ENCODE measurements around the gene IRGQ. TPM values are rescaled to one million over a fixed set of nuclear protein-coding genes. Genes with fewer than 3 reads are reported as not detected.

The IRGQ gene
- total RNA-seq, 6 experiments from 2014 or later: 9.1 to 18.6 (median 11.0) TPM

GRCh38 chr19:43612374-43612773 is 16.4 kb upstream of the IRGQ start:
- peaks cover 0 to 7% (median 2%) of the 10 kb centered on the region in 4 donors for H3K36me3 ChIP-seq
- intact Hi-C loops (cut with DNase I): no loop called here
- ATAC-seq (no peak), DNase-seq (no peak)
- H3K4me1 ChIP-seq: no peaks in the 10 kb centered on the region
- no peak overlapping the region for H3K27ac ChIP-seq
- TF ChIP-seq POLR2A (IDR thresholded peaks at IDR 0.05): no peak
- no peak for TF ChIP-seq CTCF (IDR thresholded peaks at IDR 0.05)
- H3K27me3 ChIP-seq: no peaks in the 10 kb centered on the region
- H3K4me3 ChIP-seq: no peak overlapping the region
- 100% methylated on average over 1 of the region's 12 CpGs for whole genome bisulfite sequencing (ENCODE audit: insufficient coverage, low coverage, low lambda C conversion rate, missing lambda C conversion rate)
- no peaks in the 10 kb centered on the region for H3K9me3 ChIP-seq

GRCh38 chr19:43611788-43612187 is 15.9 kb upstream of the IRGQ start, which contains the start of gene SRRM5:
Gene SRRM5, plus strand, starts transcription at chr19:43612088. Its CDS starts 34 bp downstream, at chr19:43612122.
- 100% methylated on average over 1 of the region's 3 CpGs for WGBS (ENCODE audit: insufficient coverage, low coverage, low lambda C conversion rate, missing lambda C conversion rate)
- no peak within 1 kb of the TSS for H3K4me3 ChIP-seq
- H3K27ac ChIP-seq: no peak within 1 kb of the TSS
- H3K9me3 ChIP-seq: no peaks in the 10 kb centered on the region
- DNase-seq (no peak), ATAC-seq (no peak)
- no peaks in the 10 kb centered on the region for H3K27me3 ChIP-seq
- peaks cover 0 to 7% (median 2%) of the 10 kb centered on the region in 4 donors for H3K36me3 ChIP-seq
- H3K4me1 ChIP-seq: no peaks in the 10 kb centered on the region
- intact Hi-C loops (cut with DNase I): no loop called here
- TF ChIP-seq POLR2A (IDR thresholded peaks at IDR 0.05) (no peak), CTCF (IDR thresholded peaks at IDR 0.05) (no peak)

- no peaks in the 10 kb centered on the region for H3K4me1 ChIP-seq
- no peak overlapping the region for H3K27ac ChIP-seq
- DNase-seq (no peak), ATAC-seq (no peak)
- WGBS (ENCODE audit: insufficient coverage, low coverage, low lambda C conversion rate, missing lambda C conversion rate): 73% methylated on average over 3 of the region's 3 CpGs
- intact Hi-C loops (cut with DNase I): no loop called here
- no peak overlapping the region for H3K4me3 ChIP-seq
- H3K36me3 ChIP-seq: peaks cover 0 to 7% (median 2%) of the 10 kb centered on the region in 4 donors
- H3K9me3 ChIP-seq: no peaks in the 10 kb centered on the region
- no peaks in the 10 kb centered on the region for H3K27me3 ChIP-seq
- TF ChIP-seq POLR2A (IDR thresholded peaks at IDR 0.05): no peak
Measured at GRCh38 chr19:43610493-43610892, 14.6 kb upstream of the IRGQ start.

- H3K27ac ChIP-seq: no peak overlapping the region
- no peaks in the 10 kb centered on the region for H3K9me3 ChIP-seq
- intact Hi-C loops (cut with DNase I): no loop called here
- H3K36me3 ChIP-seq: peaks cover 0 to 7% (median 2%) of the 10 kb centered on the region in 4 donors
- H3K4me1 ChIP-seq: no peaks in the 10 kb centered on the region
- TF ChIP-seq CTCF (IDR thresholded peaks at IDR 0.05) (no peak), POLR2A (IDR thresholded peaks at IDR 0.05) (no peak)
- no peak overlapping the region for H3K4me3 ChIP-seq
- no peaks in the 10 kb centered on the region for H3K27me3 ChIP-seq
- ATAC-seq: no peak
- no peak for DNase-seq
- WGBS (ENCODE audit: insufficient coverage, low coverage, low lambda C conversion rate, missing lambda C conversion rate): 91% methylated on average over 7 of the region's 7 CpGs
Measured at GRCh38 chr19:43609872-43610271, 13.9 kb upstream of the IRGQ start.

GRCh38 chr19:43607238-43608205 is 11.6 kb upstream of the IRGQ start:
- TF ChIP-seq CTCF (IDR thresholded peaks at IDR 0.05) (no peak), POLR2A (IDR thresholded peaks at IDR 0.05) (no peak)
- peak in 2 of 4 donors; percentile 19 to 20 for ATAC-seq
- DNase-seq: peak in 1 of 3 donors; percentile 52
- no peaks in the 10 kb centered on the region for H3K9me3 ChIP-seq
- H3K27ac ChIP-seq: no peak overlapping the region
- 53% methylated on average over 16 of the region's 28 CpGs for WGBS (ENCODE audit: insufficient coverage, low coverage, low lambda C conversion rate, missing lambda C conversion rate)
- no peaks in the 10 kb centered on the region for H3K27me3 ChIP-seq
- no peaks in the 10 kb centered on the region for H3K4me1 ChIP-seq
- peaks cover 0 to 3% (median 0%) of the 10 kb centered on the region in 4 donors for H3K36me3 ChIP-seq
- no peak overlapping the region for H3K4me3 ChIP-seq
- intact Hi-C loops (cut with DNase I): no loop called here
